ENCODE measurements around the gene BORCS6. TPM values are rescaled to one million over a fixed set of nuclear protein-coding genes. Genes with fewer than 3 reads are reported as not detected.

The BORCS6 gene
- total and polyA plus RNA-seq, 9 of the 15 experiments (the other 6 are each of a cell fraction or from before 2014, with no cell fraction given): 0.01 to 7.4 (median 2.3) TPM

DNA sequence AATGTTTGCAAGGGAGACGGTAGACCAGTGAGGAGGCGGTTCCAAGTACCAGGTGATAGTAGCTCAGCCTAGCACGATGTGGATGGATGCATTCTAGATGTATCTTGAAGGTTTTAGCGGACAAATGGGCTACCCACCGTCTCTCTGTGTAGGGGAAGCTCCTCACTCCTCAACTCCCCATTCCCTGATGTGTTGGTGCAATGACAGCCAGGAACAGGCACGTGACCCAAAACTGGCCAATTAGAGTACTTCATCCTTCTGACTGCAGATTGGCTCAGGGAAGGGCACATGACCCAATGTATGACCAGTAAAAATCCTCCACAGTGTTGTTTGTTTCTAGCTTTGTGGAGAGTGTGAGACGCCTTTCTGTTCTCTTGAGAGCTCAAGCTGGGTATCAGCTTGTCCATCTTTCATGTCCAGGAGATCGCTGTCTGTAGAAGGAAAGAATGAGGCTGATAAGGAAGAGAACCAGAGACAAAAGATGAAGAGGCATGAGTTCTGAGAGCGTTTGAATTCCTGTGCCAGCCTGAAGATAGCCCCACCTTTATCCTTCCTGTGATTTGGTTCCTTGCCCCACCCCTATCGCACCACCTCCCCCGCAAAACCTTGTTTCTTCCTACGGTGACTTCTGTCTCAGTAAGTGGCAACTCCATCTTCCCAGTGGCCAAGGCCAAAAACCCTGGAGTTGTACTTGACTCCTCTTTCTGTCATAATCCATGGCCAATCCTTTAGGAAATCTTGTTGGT is 2.3 kb upstream of the BORCS6 start (continued):
- TF ChIP-seq, protein P1, sequence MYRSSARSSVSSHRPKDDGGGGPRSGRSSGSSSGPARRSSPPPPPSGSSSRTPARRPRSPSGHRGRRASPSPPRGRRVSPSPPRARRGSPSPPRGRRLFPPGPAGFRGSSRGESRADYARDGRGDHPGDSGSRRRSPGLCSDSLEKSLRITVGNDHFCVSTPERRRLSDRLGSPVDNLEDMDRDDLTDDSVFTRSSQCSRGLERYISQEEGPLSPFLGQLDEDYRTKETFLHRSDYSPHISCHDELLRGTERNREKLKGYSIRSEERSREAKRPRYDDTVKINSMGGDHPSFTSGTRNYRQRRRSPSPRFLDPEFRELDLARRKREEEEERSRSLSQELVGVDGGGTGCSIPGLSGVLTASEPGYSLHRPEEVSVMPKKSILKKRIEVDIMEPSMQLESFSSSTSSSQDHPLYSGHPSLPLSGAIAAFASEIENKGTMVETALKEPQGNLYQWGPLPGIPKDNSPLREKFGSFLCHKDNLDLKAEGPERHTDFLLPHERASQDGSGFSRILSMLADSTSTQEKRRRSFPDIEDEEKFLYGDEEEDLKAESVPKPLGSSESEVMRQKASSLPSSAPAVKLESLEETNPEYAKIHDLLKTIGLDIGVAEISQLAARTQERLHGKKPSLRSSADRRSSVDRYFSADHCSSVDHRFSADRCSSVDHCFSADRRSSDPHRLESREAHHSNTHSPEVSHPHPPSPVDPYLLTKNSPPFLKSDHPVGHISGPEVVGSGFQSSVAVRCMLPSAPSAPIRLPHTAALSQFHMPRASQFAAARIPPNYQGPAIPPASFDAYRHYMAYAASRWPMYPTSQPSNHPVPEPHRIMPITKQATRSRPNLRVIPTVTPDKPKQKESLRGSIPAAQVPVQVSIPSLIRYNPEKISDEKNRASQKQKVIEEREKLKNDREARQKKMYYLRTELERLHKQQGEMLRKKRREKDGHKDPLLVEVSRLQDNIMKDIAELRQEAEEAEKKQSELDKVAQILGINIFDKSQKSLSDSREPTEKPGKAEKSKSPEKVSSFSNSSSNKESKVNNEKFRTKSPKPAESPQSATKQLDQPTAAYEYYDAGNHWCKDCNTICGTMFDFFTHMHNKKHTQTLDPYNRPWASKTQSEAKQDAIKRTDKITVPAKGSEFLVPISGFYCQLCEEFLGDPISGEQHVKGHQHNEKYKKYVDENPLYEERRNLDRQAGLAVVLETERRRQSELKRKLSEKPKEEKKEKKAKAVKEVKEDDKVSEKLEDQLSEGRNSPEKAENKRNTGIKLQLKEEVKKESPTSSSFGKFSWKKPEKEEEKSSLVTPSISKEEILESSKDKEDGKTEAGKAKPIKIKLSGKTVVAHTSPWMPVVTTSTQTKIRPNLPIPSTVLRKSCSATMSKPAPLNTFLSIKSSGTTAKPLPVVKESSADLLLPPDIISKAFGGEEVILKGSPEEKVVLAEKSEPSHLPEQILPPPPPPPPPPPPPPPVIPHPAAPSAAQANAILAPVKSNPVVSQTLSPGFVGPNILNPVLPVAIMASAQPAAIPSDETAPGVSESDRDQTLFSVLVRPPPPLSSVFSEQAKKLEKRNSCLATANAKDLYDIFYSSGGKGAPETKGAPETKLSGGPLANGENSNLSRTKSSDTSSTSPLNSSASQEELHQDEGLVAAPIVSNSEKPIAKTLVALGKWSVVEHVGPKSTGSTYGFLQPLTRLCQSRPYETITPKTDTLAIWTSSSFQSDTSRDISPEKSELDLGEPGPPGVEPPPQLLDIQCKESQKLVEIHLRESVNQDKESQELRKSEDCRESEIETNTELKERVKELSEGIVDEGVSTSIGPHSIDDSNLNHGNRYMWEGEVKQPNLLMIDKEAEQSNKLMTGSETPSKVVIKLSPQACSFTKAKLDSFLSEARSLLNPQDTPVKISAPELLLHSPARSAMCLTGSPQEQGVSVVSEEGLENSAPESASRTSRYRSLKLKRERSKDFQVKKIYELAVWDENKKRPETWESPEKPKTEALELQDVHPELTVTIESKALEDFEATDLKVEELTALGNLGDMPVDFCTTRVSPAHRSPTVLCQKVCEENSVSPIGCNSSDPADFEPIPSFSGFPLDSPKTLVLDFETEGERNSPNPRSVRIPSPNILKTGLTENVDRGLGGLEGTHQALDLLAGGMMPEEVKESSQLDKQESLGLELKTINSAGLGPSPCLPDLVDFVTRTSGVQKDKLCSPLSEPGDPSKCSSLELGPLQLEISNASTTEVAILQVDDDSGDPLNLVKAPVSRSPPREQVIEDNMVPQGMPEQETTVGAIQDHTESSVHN (IDR thresholded peaks at IDR 0.05; ENCODE audit: borderline replicate concordance in 1 of 2, low read depth in 1 of 2): no peak
- TF ChIP-seq ZNF23 (CRISPR knock-in tag; IDR thresholded peaks at IDR 0.05) (no peak), ZNF79 (CRISPR knock-in tag; IDR thresholded peaks at IDR 0.05; ENCODE audit: low read depth) (no peak), CBX2 (IDR thresholded peaks at IDR 0.05; ENCODE audit: insufficient read depth, low read length, poor library complexity, severe bottlenecking) (no peak), STAG1 (CRISPR knock-in tag; IDR thresholded peaks at IDR 0.05; ENCODE audit: borderline replicate concordance) (no peak), SMARCC2 (IDR thresholded peaks at IDR 0.05; ENCODE audit: low read depth) (no peak), GTF2F1 (IDR thresholded peaks at IDR 0.05; ENCODE audit: low read depth, low read length) (no peak), ZNF197 (CRISPR knock-in tag; IDR thresholded peaks at IDR 0.05; ENCODE audit: low read depth) (no peak), KLF1 (tag; IDR thresholded peaks at IDR 0.05) (peak; percentile 17; the same call in 1 of the 2 replicates), ZNF175 (CRISPR knock-in tag; IDR thresholded peaks at IDR 0.05; ENCODE audit: low read depth) (no peak), KLF10 (CRISPR knock-in tag; IDR thresholded peaks at IDR 0.05) (no peak), PRMT5 (CRISPR knock-in tag; IDR thresholded peaks at IDR 0.05) (no peak), PHF20 (IDR thresholded peaks at IDR 0.05; ENCODE audit: partially characterized antibody) (peak; percentile 12), TBP (optimal IDR thresholded peaks at IDR 0.05; ENCODE audit: low read depth, low read length) (peak; percentile 67), ZNF583 (CRISPR knock-in tag; IDR thresholded peaks at IDR 0.05) (0 out of 2 replicates have a peak, but pooled peaks have one; percentile 6), XRCC3 (IDR thresholded peaks at IDR 0.05) (no peak), PCBP1 (IDR thresholded peaks at IDR 0.05; ENCODE audit: low read depth, low read length, poor library complexity, severe bottlenecking) (no peak)
- TF ChIP-seq, protein P2, sequence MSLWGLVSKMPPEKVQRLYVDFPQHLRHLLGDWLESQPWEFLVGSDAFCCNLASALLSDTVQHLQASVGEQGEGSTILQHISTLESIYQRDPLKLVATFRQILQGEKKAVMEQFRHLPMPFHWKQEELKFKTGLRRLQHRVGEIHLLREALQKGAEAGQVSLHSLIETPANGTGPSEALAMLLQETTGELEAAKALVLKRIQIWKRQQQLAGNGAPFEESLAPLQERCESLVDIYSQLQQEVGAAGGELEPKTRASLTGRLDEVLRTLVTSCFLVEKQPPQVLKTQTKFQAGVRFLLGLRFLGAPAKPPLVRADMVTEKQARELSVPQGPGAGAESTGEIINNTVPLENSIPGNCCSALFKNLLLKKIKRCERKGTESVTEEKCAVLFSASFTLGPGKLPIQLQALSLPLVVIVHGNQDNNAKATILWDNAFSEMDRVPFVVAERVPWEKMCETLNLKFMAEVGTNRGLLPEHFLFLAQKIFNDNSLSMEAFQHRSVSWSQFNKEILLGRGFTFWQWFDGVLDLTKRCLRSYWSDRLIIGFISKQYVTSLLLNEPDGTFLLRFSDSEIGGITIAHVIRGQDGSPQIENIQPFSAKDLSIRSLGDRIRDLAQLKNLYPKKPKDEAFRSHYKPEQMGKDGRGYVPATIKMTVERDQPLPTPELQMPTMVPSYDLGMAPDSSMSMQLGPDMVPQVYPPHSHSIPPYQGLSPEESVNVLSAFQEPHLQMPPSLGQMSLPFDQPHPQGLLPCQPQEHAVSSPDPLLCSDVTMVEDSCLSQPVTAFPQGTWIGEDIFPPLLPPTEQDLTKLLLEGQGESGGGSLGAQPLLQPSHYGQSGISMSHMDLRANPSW (CRISPR knock-in tag; IDR thresholded peaks at IDR 0.05): no peak
